Mesendoderm (in vitro differentiated cells): ENCODE results near the gene DCC.

ENCODE experiments used
- DNase-seq: peaks from one replicate; pipeline ENCODE4 v3.0.0; 2013
- H2AK5ac ChIP-seq: 2 replicates; pipeline ENCODE4 v1.6.1; 2013; ENCODE audit warnings: low read length, inconsistent platforms
- H2BK120ac ChIP-seq: 2 replicates; pipeline ENCODE4 v1.6.1; 2013; ENCODE audit warnings: low read depth, mild to moderate bottlenecking, low read length, moderate library complexity, mixed read lengths
- H2BK15ac ChIP-seq: replicated peaks from 2 replicates; pipeline ENCODE4 v1.6.1; 2013; ENCODE audit warnings: low read depth, mild to moderate bottlenecking, moderate library complexity
- H2BK5ac ChIP-seq: 2 replicates; pipeline ENCODE4 v1.6.1; 2013; ENCODE audit warnings: low read length, inconsistent platforms
- H3K18ac ChIP-seq: 2 replicates; pipeline ENCODE4 v1.6.1; 2013; ENCODE audit warnings: mild to moderate bottlenecking, low read length, mixed read lengths
- H3K23ac ChIP-seq: one replicate; pipeline ENCODE4 v1.6.1; 2013; ENCODE audit warnings: low read length
- H3K27ac ChIP-seq: 2 replicates; pipeline ENCODE4 v1.5.1; 2013; ENCODE audit warnings: low read depth, mild to moderate bottlenecking, inconsistent platforms, low read length, moderate library complexity
- H3K27me3 ChIP-seq: 2 replicates; pipeline ENCODE4 v1.6.1; 2013; ENCODE audit warnings: low read length, control low read depth, mild to moderate bottlenecking, inconsistent platforms; ENCODE audit not compliant: insufficient read depth, poor library complexity
- H3K36me3 ChIP-seq: 2 replicates; pipeline ENCODE4 v1.6.1; 2013; ENCODE audit warnings: low read length, inconsistent platforms; ENCODE audit not compliant: control insufficient read depth, insufficient read depth
- H3K4ac ChIP-seq: one replicate; pipeline ENCODE4 v1.6.1; 2013; ENCODE audit warnings: low read depth, mild to moderate bottlenecking, low read length, moderate library complexity
- H3K4me1 ChIP-seq: 2 replicates; pipeline ENCODE4 v1.6.1; 2013; ENCODE audit warnings: low read depth, low read length, inconsistent platforms; ENCODE audit not compliant: control insufficient read depth
- H3K4me2 ChIP-seq: 2 replicates; pipeline ENCODE4 v1.6.1; 2013; ENCODE audit warnings: low read length
- H3K4me3 ChIP-seq: 2 replicates; pipeline ENCODE4 v1.5.1; 2013; ENCODE audit warnings: mild to moderate bottlenecking, low read length
- H3K56ac ChIP-seq: one replicate; pipeline ENCODE4 v1.6.1; 2013; ENCODE audit warnings: low read length
- H3K79me1 ChIP-seq: 2 replicates; pipeline ENCODE4 v1.6.1; 2013; ENCODE audit warnings: low read length, inconsistent platforms
- H3K79me2 ChIP-seq: 2 replicates; pipeline ENCODE4 v1.6.1; 2013; ENCODE audit warnings: mild to moderate bottlenecking, low read length; ENCODE audit not compliant: control insufficient read depth, insufficient read depth
- H3K9ac ChIP-seq: 2 replicates; pipeline ENCODE4 v1.6.1; 2013; ENCODE audit warnings: low read length, inconsistent platforms
- H4K5ac ChIP-seq: one replicate; pipeline ENCODE4 v1.6.1; 2013; ENCODE audit warnings: low read length
- H4K8ac ChIP-seq: one replicate; pipeline ENCODE4 v1.6.1; 2013; ENCODE audit warnings: low read depth, mild to moderate bottlenecking, control low read depth, low read length, moderate library complexity
- WGBS: extraction: QIAGEN DNeasy Blood & Tissue Kit; methylation state at CpG from one replicate; pipeline ENCODE4 v1.1.7; 2013; ENCODE audit warnings: low lambda C conversion rate, missing lambda C conversion rate; ENCODE audit not compliant: insufficient coverage; ENCODE audit errors: extremely low coverage; 5-methylcytosine and 5-hydroxymethylcytosine counted together

Gene DCC

GRCh38 chr18:53489266-53489665, 1149.3 kb downstream of the DCC start:
- Histone ChIP-seq H2BK5ac (no peak overlapping the region), H3K9ac (no peak overlapping the region), H3K23ac (no peak overlapping the region), H3K4me2 (no peak overlapping the region), H4K8ac (no peak overlapping the region), H3K79me2 (no peaks in the 10 kb centered on the region), H3K4ac (no peak overlapping the region), H2BK15ac (no peak overlapping the region), H4K5ac (no peak overlapping the region), H3K18ac (no peak overlapping the region), H3K27ac (no peak overlapping the region), H3K79me1 (no peaks in the 10 kb centered on the region), H3K36me3 (no peaks in the 10 kb centered on the region), H3K4me3 (no peak overlapping the region), H3K4me1 (no peaks in the 10 kb centered on the region), H2AK5ac (no peak overlapping the region), H3K56ac (no peak overlapping the region), H3K27me3 (no peaks in the 10 kb centered on the region), H2BK120ac (no peak overlapping the region)
- DNase-seq: no peak
- no CpG with 5 or more reads among the region's 3 CpGs for WGBS

- H3K9ac ChIP-seq: no peak overlapping the region
- WGBS: 100% methylated on average over 2 of the region's 2 CpGs
- no peak overlapping the region for H3K23ac ChIP-seq
- H3K4me2 ChIP-seq: no peak overlapping the region
- H3K4me1 ChIP-seq: no peaks in the 10 kb centered on the region
- no peak overlapping the region for H4K8ac ChIP-seq
- H3K27ac ChIP-seq: no peak overlapping the region
- no peak overlapping the region for H2BK120ac ChIP-seq
- H3K27me3 ChIP-seq: no peaks in the 10 kb centered on the region
- no peak overlapping the region for H3K4ac ChIP-seq
- no peak overlapping the region for H3K56ac ChIP-seq
- no peaks in the 10 kb centered on the region for H3K36me3 ChIP-seq
- H2BK5ac ChIP-seq: no peak overlapping the region
- no peaks in the 10 kb centered on the region for H3K79me1 ChIP-seq
- no peak overlapping the region for H3K4me3 ChIP-seq
- no peak for DNase-seq
- no peaks in the 10 kb centered on the region for H3K79me2 ChIP-seq
- no peak overlapping the region for H2BK15ac ChIP-seq
- H2AK5ac ChIP-seq: no peak overlapping the region
- H4K5ac ChIP-seq: no peak overlapping the region
- no peak overlapping the region for H3K18ac ChIP-seq
Measured at GRCh38 chr18:53490019-53490418, 1150.0 kb downstream of the DCC start.

GRCh38 chr18:53496028-53496427, 1156.0 kb downstream of the DCC start:
- Histone ChIP-seq H3K27me3 (no peaks in the 10 kb centered on the region), H4K5ac (no peak overlapping the region), H3K27ac (no peak overlapping the region), H3K4ac (no peak overlapping the region), H3K79me1 (no peaks in the 10 kb centered on the region), H3K56ac (no peak overlapping the region), H2BK15ac (no peak overlapping the region), H4K8ac (no peak overlapping the region), H3K4me1 (no peaks in the 10 kb centered on the region), H2BK5ac (no peak overlapping the region), H3K18ac (no peak overlapping the region), H3K79me2 (no peaks in the 10 kb centered on the region), H2BK120ac (no peak overlapping the region), H3K36me3 (no peaks in the 10 kb centered on the region), H3K4me3 (no peak overlapping the region), H3K23ac (no peak overlapping the region), H3K4me2 (no peak overlapping the region), H3K9ac (no peak overlapping the region), H2AK5ac (no peak overlapping the region)
- WGBS: no CpG with 5 or more reads among the region's 3 CpGs
- no peak for DNase-seq

- DNase-seq: no peak
- Histone ChIP-seq H2AK5ac (no peak overlapping the region), H2BK120ac (no peak overlapping the region), H2BK5ac (no peak overlapping the region), H3K4me2 (no peak overlapping the region), H3K56ac (no peak overlapping the region), H4K5ac (no peak overlapping the region), H3K18ac (no peak overlapping the region), H3K79me1 (no peaks in the 10 kb centered on the region), H3K9ac (no peak overlapping the region), H3K4me3 (no peak overlapping the region), H3K27me3 (no peaks in the 10 kb centered on the region), H3K23ac (no peak overlapping the region), H3K27ac (no peak overlapping the region), H3K79me2 (no peaks in the 10 kb centered on the region), H3K4ac (no peak overlapping the region), H3K36me3 (no peaks in the 10 kb centered on the region), H4K8ac (no peak overlapping the region), H2BK15ac (no peak overlapping the region), H3K4me1 (no peaks in the 10 kb centered on the region)
- WGBS: no CpG with 5 or more reads among the region's 7 CpGs
Measured at GRCh38 chr18:53503914-53504441, 1164.0 kb downstream of the DCC start.

GRCh38 chr18:53508529-53508928, 1168.5 kb downstream of the DCC start:
- H3K79me2 ChIP-seq: no peaks in the 10 kb centered on the region
- no peak overlapping the region for H2BK5ac ChIP-seq
- no peak overlapping the region for H2AK5ac ChIP-seq
- H4K5ac ChIP-seq: no peak overlapping the region
- no peak overlapping the region for H3K4me3 ChIP-seq
- H3K4me2 ChIP-seq: no peak overlapping the region
- H4K8ac ChIP-seq: no peak overlapping the region
- H3K56ac ChIP-seq: no peak overlapping the region
- DNase-seq: no peak
- no CpG with 5 or more reads among the region's 3 CpGs for whole genome bisulfite sequencing
- no peaks in the 10 kb centered on the region for H3K4me1 ChIP-seq
- H3K4ac ChIP-seq: no peak overlapping the region
- no peaks in the 10 kb centered on the region for H3K79me1 ChIP-seq
- H3K23ac ChIP-seq: no peak overlapping the region
- no peak overlapping the region for H3K9ac ChIP-seq
- no peaks in the 10 kb centered on the region for H3K27me3 ChIP-seq
- H3K27ac ChIP-seq: no peak overlapping the region
- H3K36me3 ChIP-seq: no peaks in the 10 kb centered on the region
- H2BK120ac ChIP-seq: no peak overlapping the region
- H3K18ac ChIP-seq: no peak overlapping the region
- no peak overlapping the region for H2BK15ac ChIP-seq

- Histone ChIP-seq H2BK5ac (no peak overlapping the region), H4K8ac (no peak overlapping the region), H4K5ac (no peak overlapping the region), H2BK15ac (no peak overlapping the region), H3K4ac (no peak overlapping the region), H3K79me1 (no peaks in the 10 kb centered on the region), H3K9ac (no peak overlapping the region), H3K4me2 (no peak overlapping the region), H3K4me3 (no peak overlapping the region), H3K27ac (no peak overlapping the region), H3K79me2 (no peaks in the 10 kb centered on the region), H2AK5ac (no peak overlapping the region), H3K56ac (no peak overlapping the region), H3K23ac (no peak overlapping the region), H3K27me3 (no peaks in the 10 kb centered on the region), H3K18ac (no peak overlapping the region), H3K36me3 (no peaks in the 10 kb centered on the region), H2BK120ac (no peak overlapping the region), H3K4me1 (no peaks in the 10 kb centered on the region)
- no peak for DNase-seq
- WGBS: no CpG with 5 or more reads among the region's 2 CpGs
Measured at GRCh38 chr18:53509886-53510285, 1169.9 kb downstream of the DCC start.
